K562 (cell line): ENCODE measurements around the gene KNTC1. TPM values are rescaled to one million over a fixed set of nuclear protein-coding genes. Genes with fewer than 3 reads are reported as not detected.

ENCODE experiments used
- ATAC-seq: fragments of 200-7000 bp; cut with Tn5 transposase; 3 replicates; pipeline ENCODE4 v1.9.1; 2020; ENCODE audit warnings: moderate library complexity
- BruUV-seq: library from RNA; stranded (reverse); fragments of 400-500 nt; replicated peaks from 2 replicates; lab custom pipeline; 2021; lab: Mats Ljungman, UMichigan
- CTCF ChIA-PET: fragments of 300-600 bp; formaldehyde crosslinking; extraction: SDS; loops from one replicate; lab custom pipeline; 2021; ENCODE audit warnings: low intra/inter-chr PET ratio; lab: Yijun Ruan, JAX
- POLR2A ChIA-PET: fragments of 300-600, 350-650 bp; sonication (Branson Sonifier 250); formaldehyde crosslinking; extraction: SDS; loops from one replicate; lab custom pipeline; 2021; ENCODE audit warnings: antibody characterized with exemption, inconsistent platforms; lab: Yijun Ruan, JAX
- DNase-seq, 4 experiments: peaks; one replicate each; pipeline versions ENCODE4 v3.0.0 to v3.0.0-alpha.2; 2011 to 2018; ENCODE audit warnings: low spot score in 3 of 4, mixed read lengths in 3 of 4; ENCODE audit errors: extremely low read depth in 1 of 4
- FAIRE-seq: peaks from 2 replicates; lab custom pipeline; 2011; peaks lifted over from hg19 to GRCh38; lab: Jason Lieb, UNC
- H2AFZ ChIP-seq: 2 replicates; pipeline ENCODE4 v1.6.0; 2011; ENCODE audit warnings: low read depth, low read length, control low read depth, inconsistent platforms
- H3K27ac ChIP-seq: fragments of 200-600 bp; 3 replicates; pipeline ENCODE4 v1.8.0; 2011; ENCODE audit warnings: low read depth, mild to moderate bottlenecking, control low read depth, inconsistent platforms, low read length, moderate library complexity, mixed read lengths; ENCODE audit errors: extremely low read depth
- H3K27me3 ChIP-seq, 2 experiments: fragments of 300-600 bp in 1 of 2; 2 replicates in 1 of 2; 3 replicates in 1 of 2; pipeline versions ENCODE4 v1.6.0 to v1.8.0; 2011; ENCODE audit warnings: inconsistent platforms in 2 of 2, low read length in 2 of 2, mild to moderate bottlenecking in 1 of 2, mixed read lengths in 1 of 2, moderate library complexity in 1 of 2; ENCODE audit not compliant: control insufficient read depth in 2 of 2, insufficient read depth in 2 of 2
- H3K36me3 ChIP-seq: fragments of 300-600 bp; 3 replicates; pipeline ENCODE4 v1.8.0; 2011; ENCODE audit warnings: mild to moderate bottlenecking, low read length, inconsistent platforms; ENCODE audit not compliant: control insufficient read depth, insufficient read depth
- H3K4me1 ChIP-seq, 2 experiments: fragments of 200-600 bp in 1 of 2; replicated peaks in 1 of 2; 2 replicates in 1 of 2; 3 replicates in 1 of 2; pipeline versions ENCODE4 v1.5.1 to v1.8.0; 2011; ENCODE audit warnings: inconsistent platforms in 2 of 2, low read length in 2 of 2, mild to moderate bottlenecking in 1 of 2, mixed read lengths in 1 of 2, moderate library complexity in 1 of 2; ENCODE audit not compliant: control insufficient read depth in 2 of 2, insufficient read depth in 2 of 2
- H3K4me2 ChIP-seq: 2 replicates; pipeline ENCODE4 v1.6.1; 2011; ENCODE audit warnings: low read length, control low read depth, inconsistent platforms, mixed read lengths; ENCODE audit not compliant: insufficient read depth
- H3K4me3 ChIP-seq: fragments of 200-600 bp; sonication (generic), shearing (Covaris generic); 2 replicates; pipeline ENCODE4 v1.5.1; 2016; ENCODE audit warnings: control low read depth, inconsistent platforms
- H3K79me2 ChIP-seq: fragments of 200-600 bp; 3 replicates; pipeline ENCODE4 v1.8.0; 2011; ENCODE audit warnings: low read length, inconsistent platforms; ENCODE audit not compliant: control insufficient read depth, insufficient read depth
- H3K9ac ChIP-seq, 2 experiments: 2 replicates each; pipeline versions ENCODE4 v1.6.0 to v1.6.1; 2011; ENCODE audit warnings: low read depth in 2 of 2, low read length in 2 of 2, control low read depth in 1 of 2, inconsistent platforms in 1 of 2, mild to moderate bottlenecking in 1 of 2, mixed read lengths in 1 of 2; ENCODE audit not compliant: insufficient read depth in 1 of 2
- H3K9me1 ChIP-seq: one replicate; pipeline ENCODE4 v1.6.0; 2011; ENCODE audit warnings: inconsistent platforms, mild to moderate bottlenecking, low read length, moderate library complexity; ENCODE audit not compliant: control insufficient read depth, insufficient read depth
- H3K9me3 ChIP-seq: replicated peaks from 2 replicates; pipeline ENCODE4 v1.5.1; 2011; ENCODE audit warnings: low read depth, low read length, inconsistent platforms; ENCODE audit not compliant: control insufficient read depth, insufficient read depth
- H4K20me1 ChIP-seq: replicated peaks from 2 replicates; pipeline ENCODE4 v1.6.1; 2011; ENCODE audit warnings: low read length, inconsistent platforms, mixed read lengths; ENCODE audit not compliant: control insufficient read depth, insufficient read depth
- HDAC6 ChIP-seq: IDR thresholded peaks from 2 replicates; pipeline ENCODE4 v1.6.1; 2012; ENCODE audit warnings: low read depth, mild to moderate bottlenecking, control low read depth, inconsistent platforms, low read length, moderate library complexity
- HMG20B ChIP-seq: fragments of 250-450 bp; sonication (Bioruptor Pico); IDR thresholded peaks from 2 replicates; pipeline ENCODE4 v1.5.0; 2021; ENCODE audit warnings: mild to moderate bottlenecking
- HNRNPH1 ChIP-seq: fragments of 200-400 bp; formaldehyde crosslinking; optimal IDR thresholded peaks from 2 replicates; pipeline ENCODE3; 2017; ENCODE audit warnings: low read depth, mild to moderate bottlenecking, low read length, moderate library complexity
- KLF13 ChIP-seq: fragments of 450-650 bp; IDR thresholded peaks from 2 replicates; pipeline ENCODE4 v1.6.1; 2016; ENCODE audit warnings: missing genetic modification characterization, low read depth, mild to moderate bottlenecking, missing compliant biosample characterization, moderate library complexity, borderline replicate concordance
- MAFG ChIP-seq: fragments of 450-650 bp; conservative IDR thresholded peaks from 2 replicates; pipeline ENCODE4 v1.6.1; 2016; ENCODE audit warnings: missing genetic modification characterization, missing compliant biosample characterization
- MAFK ChIP-seq: IDR thresholded peaks from 2 replicates; pipeline ENCODE4 v1.6.1; 2011; ENCODE audit warnings: low read length, improper control_type of control experiment
- MXD1 ChIP-seq: fragments of 250-450 bp; sonication (Bioruptor Pico); IDR thresholded peaks from 2 replicates; pipeline ENCODE4 v1.8.0; 2021; ENCODE audit warnings: borderline replicate concordance, mild to moderate bottlenecking, moderate library complexity; ENCODE audit not compliant: poor library complexity, severe bottlenecking
- RCOR1 ChIP-seq, 2 experiments: IDR thresholded peaks; 2 replicates each; pipeline ENCODE4 v1.6.1; 2012; ENCODE audit warnings: low read depth in 2 of 2, low read length in 2 of 2, borderline replicate concordance in 1 of 2, improper control_type of control experiment in 1 of 2
- SRSF7 ChIP-seq: fragments of 200-400 bp; formaldehyde crosslinking; optimal IDR thresholded peaks from 2 replicates; pipeline ENCODE3; 2017; ENCODE audit warnings: mild to moderate bottlenecking, low read depth, low read length
- TAL1 ChIP-seq: fragments of 450-650 bp; IDR thresholded peaks from 2 replicates; pipeline ENCODE4 v1.6.1; 2016; ENCODE audit warnings: mild to moderate bottlenecking
- TFAM ChIP-seq: fragments of 250-450 bp; sonication (Bioruptor Pico); conservative IDR thresholded peaks from 2 replicates; pipeline ENCODE4 v1.5.0; 2021; ENCODE audit warnings: mild to moderate bottlenecking, moderate library complexity
- ZC3H11A ChIP-seq: IDR thresholded peaks from 2 replicates; pipeline ENCODE4 v1.6.1; 2012; ENCODE audit warnings: low read depth, low read length, improper control_type of control experiment
- ZNF143 ChIP-seq: sonication (generic); formaldehyde crosslinking; IDR thresholded peaks from 2 replicates; pipeline ENCODE4 v1.9.0; 2022; ENCODE audit warnings: mild to moderate bottlenecking, missing genetic modification reagents
- ZNF311 ChIP-seq: fragments of 250-450 bp; sonication (Bioruptor Pico); IDR thresholded peaks from 2 replicates; pipeline ENCODE4 v1.4.0; 2020; ENCODE audit warnings: mild to moderate bottlenecking, moderate library complexity
- ZNF655 ChIP-seq: fragments of 250-450 bp; sonication (Bioruptor Pico); IDR thresholded peaks from 2 replicates; pipeline ENCODE4 v1.5.0; 2021
- WGBS: fragments of 100-300 bp; shearing (Covaris generic); methylation state at CpG from one replicate; pipeline ENCODE4 v1.1.6; 2016; ENCODE audit warnings: low coverage, mixed read lengths; ENCODE audit not compliant: insufficient coverage; ENCODE audit errors: missing lambda C conversion rate; 5-methylcytosine and 5-hydroxymethylcytosine counted together
- in situ Hi-C: fragments of 300-500 bp; cut with MboI; formaldehyde crosslinking; loops from 4 replicates; pipeline ENCODE4 v1.15.0; 2018; ENCODE audit warnings: inconsistent platforms, mixed read lengths
- intact Hi-C: fragments of 100-400 bp; cut with micrococcal nuclease; formaldehyde crosslinking; loops from 2 replicates; pipeline ENCODE4 v1.14.2; 2022
- polyA plus RNA-seq, 8 experiments: library from polyadenylated mRNA; depleted of rRNA in 4 of 8; stranded (reverse) in 5 of 8; unstranded in 3 of 8; fragments of >200 nt; fragmentation: Nextera tagmentation in 2 of 8; fragmentation: Illumina TruSeq in 1 of 8; extraction: Ambion mirVana in 2 of 8; extraction: Trizol in 1 of 8; gene quantifications; 2 replicates each; pipeline versions ENCODE4 v1.2.1 to v1.2.3, GENCODE V29; 2011 to 2014; ENCODE audit warnings: inconsistent platforms in 1 of 8, missing spikeins in 1 of 8
- total RNA-seq, 7 experiments: library from RNA; depleted of rRNA in 6 of 7; stranded (reverse); fragments of >200 nt in 6 of 7; fragmentation: Illumina TruSeq in 2 of 7; extraction: Trizol in 2 of 7; gene quantifications; 2 replicates each; pipeline versions ENCODE4 v1.2.1 to v1.2.3, GENCODE V29; 2011 to 2021; ENCODE audit warnings: low replicate concordance in 1 of 7
- TF ChIP-seq, protein P1 (sequence below): fragments of 250-450 bp; sonication (Bioruptor Pico); IDR thresholded peaks from 2 replicates; pipeline ENCODE4 v1.5.0; 2022; ENCODE audit warnings: mild to moderate bottlenecking

Gene KNTC1
- total and polyA plus RNA-seq, 9 of the 15 experiments (the other 6 are each of a cell fraction or from before 2014, with no cell fraction given) = 38.9 to 135 (median 99.6) TPM

DNA sequence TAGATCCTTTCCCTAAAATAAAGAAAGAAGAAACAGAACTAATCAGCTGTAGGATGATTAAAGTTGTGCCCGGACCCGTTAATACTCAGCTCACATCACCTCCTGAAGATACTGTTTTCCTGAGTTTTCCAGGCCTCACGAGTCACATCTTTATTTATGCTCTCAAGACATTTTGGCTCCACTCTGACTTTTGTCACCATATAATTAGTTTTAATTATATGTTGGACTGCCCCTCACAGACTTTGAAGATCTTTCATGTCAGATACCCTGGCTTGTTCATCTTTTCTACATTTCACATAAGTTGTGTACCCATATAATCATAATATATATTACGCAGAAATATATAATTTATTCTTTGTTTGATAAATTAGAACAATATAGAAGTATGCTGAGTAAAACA is 88.7 kb downstream of the KNTC1 start (continued):
- TF ChIP-seq RCOR1 (IDR thresholded peaks at IDR 0.05; ENCODE audit: borderline replicate concordance in 1 of 2, low read depth in 2 of 2, low read length in 2 of 2) (no peak), MAFK (no peak)

- Histone ChIP-seq H2AFZ (no peak overlapping the region), H3K9ac (no peak overlapping the region), H3K4me1 (no peaks in the 10 kb centered on the region), H3K27ac (no peak overlapping the region), H3K9me1 (no peaks in the 10 kb centered on the region), H3K4me2 (no peak overlapping the region), H3K79me2 (no peaks in the 10 kb centered on the region), H3K27me3 (no peaks in the 10 kb centered on the region), H3K9me3 (no peaks in the 10 kb centered on the region), H4K20me1 (no peaks in the 10 kb centered on the region), H3K36me3 (peaks cover 37% of the 10 kb centered on the region), H3K4me3 (no peak overlapping the region)
- ATAC-seq (no peak), DNase-seq (no peak), FAIRE-seq (no peak)
- intact Hi-C loops = loop anchor here (5.0 kb wide), 1 partner anchor 227 kb away; no protein-coding TSS in a partner anchor
- POLR2A ChIA-PET = no interaction called here
- CTCF ChIA-PET = interaction anchor here (3.8 kb wide), 1 partner anchor 116 kb away, joined by 61 read pairs; the partner anchor contains the start of gene DENR
- in situ Hi-C loops = loop anchor here (5.0 kb wide), 1 partner anchor 117 kb away; the partner anchor contains the start of gene DENR
- no TSS peak for BruUV-seq
- 77% methylated on average over 5 of the region's 5 CpGs for WGBS
- no peak for TF ChIP-seq SRSF7
- TF ChIP-seq, protein P1, sequence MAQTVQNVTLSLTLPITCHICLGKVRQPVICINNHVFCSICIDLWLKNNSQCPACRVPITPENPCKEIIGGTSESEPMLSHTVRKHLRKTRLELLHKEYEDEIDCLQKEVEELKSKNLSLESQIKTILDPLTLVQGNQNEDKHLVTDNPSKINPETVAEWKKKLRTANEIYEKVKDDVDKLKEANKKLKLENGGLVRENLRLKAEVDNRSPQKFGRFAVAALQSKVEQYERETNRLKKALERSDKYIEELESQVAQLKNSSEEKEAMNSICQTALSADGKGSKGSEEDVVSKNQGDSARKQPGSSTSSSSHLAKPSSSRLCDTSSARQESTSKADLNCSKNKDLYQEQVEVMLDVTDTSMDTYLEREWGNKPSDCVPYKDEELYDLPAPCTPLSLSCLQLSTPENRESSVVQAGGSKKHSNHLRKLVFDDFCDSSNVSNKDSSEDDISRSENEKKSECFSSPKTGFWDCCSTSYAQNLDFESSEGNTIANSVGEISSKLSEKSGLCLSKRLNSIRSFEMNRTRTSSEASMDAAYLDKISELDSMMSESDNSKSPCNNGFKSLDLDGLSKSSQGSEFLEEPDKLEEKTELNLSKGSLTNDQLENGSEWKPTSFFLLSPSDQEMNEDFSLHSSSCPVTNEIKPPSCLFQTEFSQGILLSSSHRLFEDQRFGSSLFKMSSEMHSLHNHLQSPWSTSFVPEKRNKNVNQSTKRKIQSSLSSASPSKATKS (CRISPR knock-in tag) = no peak
- TF ChIP-seq HNRNPH1 = no peak
- no peak for TF ChIP-seq ZNF311 (CRISPR knock-in tag)
- no peak for TF ChIP-seq MAFG (tag)
- TF ChIP-seq HDAC6 = no peak
- no peak for TF ChIP-seq TFAM (CRISPR knock-in tag)
- no peak for TF ChIP-seq ZC3H11A
- no peak for TF ChIP-seq ZNF143 (CRISPR knock-in tag)
- no peak for TF ChIP-seq MXD1 (CRISPR knock-in tag)
- TF ChIP-seq TAL1 = no peak
- TF ChIP-seq KLF13 (tag) = no peak
- TF ChIP-seq HMG20B (CRISPR knock-in tag) = no peak
- no peak for TF ChIP-seq ZNF655
Measured at GRCh38 chr12:122635471-122635870, 108.4 kb downstream of the KNTC1 start.
